ENCODE results near the gene USP20.

USP20 gene

GRCh38 chr9:129823542-129823934 is 11.7 kb upstream of the USP20 start:
- no peak for DNase-seq (ENCODE audit: low read depth in 3 of 3, low spot score in 1 of 3)

GRCh38 chr9:129823935-129824601 is 11.2 kb upstream of the USP20 start, which contains the start of gene TOR1A:
Gene TOR1A (minus strand): TSS chr9:129824136. CDS start chr9:129824085, 51 bp downstream.
- DNase-seq (ENCODE audit: low read depth in 3 of 3, low spot score in 1 of 3): peak; percentile 75 to 84 (median 78)

- DNase-seq (ENCODE audit: low read depth in 3 of 3, low spot score in 1 of 3): no peak
These were observed 8.9 kb upstream of the USP20 start for GRCh38 chr9:129826344-129826743.

- DNase-seq (ENCODE audit: low read depth in 3 of 3, low spot score in 1 of 3): no peak
These were observed 8.5 kb upstream of the USP20 start for GRCh38 chr9:129826759-129827158.

- no peak for DNase-seq (ENCODE audit: low read depth in 3 of 3, low spot score in 1 of 3)
These were observed 7.2 kb upstream of the USP20 start for GRCh38 chr9:129828051-129828450.

- DNase-seq (ENCODE audit: low read depth in 3 of 3, low spot score in 1 of 3): no peak
These were observed 6.3 kb upstream of the USP20 start for GRCh38 chr9:129828969-129829368.

GRCh38 chr9:129832982-129833381 is 2.3 kb upstream of the USP20 start:
- DNase-seq (ENCODE audit: low read depth in 3 of 3, low spot score in 1 of 3): no peak

- DNase-seq (ENCODE audit: low read depth in 3 of 3, low spot score in 1 of 3): no peak
These were observed 650 bp upstream of the USP20 start for GRCh38 chr9:129834489-129835127.

GRCh38 chr9:129835860-129836223 is 584 bp downstream of the USP20 start:
- DNase-seq (ENCODE audit: low read depth in 3 of 3, low spot score in 1 of 3): no peak

GRCh38 chr9:129836311-129837007 is 1.2 kb downstream of the USP20 start:
- peak in 2 of 3 donors; percentile 16 to 38 for DNase-seq (ENCODE audit: low read depth in 3 of 3, low spot score in 1 of 3)

GRCh38 chr9:129838707-129839259 is 3.5 kb downstream of the USP20 start:
- DNase-seq (ENCODE audit: low read depth in 3 of 3, low spot score in 1 of 3): no peak

- DNase-seq (ENCODE audit: low read depth in 3 of 3, low spot score in 1 of 3): no peak
These were observed 4.2 kb downstream of the USP20 start for GRCh38 chr9:129839324-129840023.

GRCh38 chr9:129840034-129840433 is 4.8 kb downstream of the USP20 start:
- DNase-seq (ENCODE audit: low read depth in 3 of 3, low spot score in 1 of 3): no peak

- DNase-seq (ENCODE audit: low read depth in 3 of 3, low spot score in 1 of 3): no peak
These were observed 5.8 kb downstream of the USP20 start for GRCh38 chr9:129841071-129841470.

- DNase-seq (ENCODE audit: low read depth in 3 of 3, low spot score in 1 of 3): no peak
These were observed 10.1 kb downstream of the USP20 start for GRCh38 chr9:129845373-129845772.

GRCh38 chr9:129848712-129849441 is 13.6 kb downstream of the USP20 start:
- DNase-seq (ENCODE audit: low read depth in 3 of 3, low spot score in 1 of 3): no peak

GRCh38 chr9:129849901-129850300 is 14.6 kb downstream of the USP20 start:
- no peak for DNase-seq (ENCODE audit: low read depth in 3 of 3, low spot score in 1 of 3)

- no peak for DNase-seq (ENCODE audit: low read depth in 3 of 3, low spot score in 1 of 3)
These were observed 15.7 kb downstream of the USP20 start for GRCh38 chr9:129850821-129851550.

- DNase-seq (ENCODE audit: low read depth in 3 of 3, low spot score in 1 of 3): no peak
These were observed 16.6 kb downstream of the USP20 start for GRCh38 chr9:129851821-129852220.

- no peak for DNase-seq (ENCODE audit: low read depth in 3 of 3, low spot score in 1 of 3)
These were observed 17.3 kb downstream of the USP20 start for GRCh38 chr9:129852579-129852978.
